ENCODE measurements around the gene TAF9B.
"Not testable (repeated sequence)": the region's sequence is repeated elsewhere in the genome, so short reads cannot be mapped to it uniquely, and the experiment has no call there.

DNA sequence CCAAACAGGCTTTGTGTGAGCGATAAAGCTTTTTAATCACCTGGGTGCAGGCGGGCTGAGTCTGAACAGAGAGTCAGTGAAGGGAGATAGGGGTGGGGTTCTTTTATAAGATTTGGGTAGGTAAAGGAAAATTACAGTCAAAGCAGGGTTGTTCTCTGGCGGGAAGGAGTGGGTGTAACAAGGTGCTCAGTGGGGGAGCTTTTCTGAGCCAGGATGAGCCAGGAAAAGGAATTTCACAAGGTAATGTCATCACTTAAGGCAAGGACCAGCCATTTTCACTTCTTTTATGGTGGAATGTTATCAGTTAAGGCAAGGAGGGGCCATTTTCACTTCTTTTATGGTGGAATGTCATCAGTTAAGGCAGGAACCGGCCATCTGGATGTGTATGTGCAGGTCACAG is 21.3 kb upstream of the TAF9B start:
- TF ChIP-seq, protein P1, sequence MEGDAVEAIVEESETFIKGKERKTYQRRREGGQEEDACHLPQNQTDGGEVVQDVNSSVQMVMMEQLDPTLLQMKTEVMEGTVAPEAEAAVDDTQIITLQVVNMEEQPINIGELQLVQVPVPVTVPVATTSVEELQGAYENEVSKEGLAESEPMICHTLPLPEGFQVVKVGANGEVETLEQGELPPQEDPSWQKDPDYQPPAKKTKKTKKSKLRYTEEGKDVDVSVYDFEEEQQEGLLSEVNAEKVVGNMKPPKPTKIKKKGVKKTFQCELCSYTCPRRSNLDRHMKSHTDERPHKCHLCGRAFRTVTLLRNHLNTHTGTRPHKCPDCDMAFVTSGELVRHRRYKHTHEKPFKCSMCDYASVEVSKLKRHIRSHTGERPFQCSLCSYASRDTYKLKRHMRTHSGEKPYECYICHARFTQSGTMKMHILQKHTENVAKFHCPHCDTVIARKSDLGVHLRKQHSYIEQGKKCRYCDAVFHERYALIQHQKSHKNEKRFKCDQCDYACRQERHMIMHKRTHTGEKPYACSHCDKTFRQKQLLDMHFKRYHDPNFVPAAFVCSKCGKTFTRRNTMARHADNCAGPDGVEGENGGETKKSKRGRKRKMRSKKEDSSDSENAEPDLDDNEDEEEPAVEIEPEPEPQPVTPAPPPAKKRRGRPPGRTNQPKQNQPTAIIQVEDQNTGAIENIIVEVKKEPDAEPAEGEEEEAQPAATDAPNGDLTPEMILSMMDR (IDR thresholded peaks at IDR 0.05; ENCODE audit: low read depth, low read length, poor library complexity, severe bottlenecking) = not testable (repeated sequence)
- not testable (repeated sequence) for TF ChIP-seq EZH2phosphoT487 (IDR thresholded peaks at IDR 0.05; ENCODE audit: borderline replicate concordance, low read length)
